ENCODE results near the gene NRXN3.

GRCh38 chr14:78443834-78444233, 273.7 kb downstream of the NRXN3 start:
- TF ChIP-seq CTCF (optimal IDR thresholded peaks at IDR 0.05 in 1 of 3, IDR thresholded peaks at IDR 0.05 in 1 of 3, conservative IDR thresholded peaks at IDR 0.05 in 1 of 3; ENCODE audit: extremely low read depth in 1 of 3, insufficient read depth in 2 of 3, low read length in 3 of 3) (no peak), EZH2 (IDR thresholded peaks at IDR 0.05; ENCODE audit: low read length) (no peak)
